COLO668 (cell line): ENCODE data around the gene TFPT.
A peak's percentile ranks its signal among the peaks of the same experiment; 100 is the strongest.

ENCODE experiments used
- DNase-seq: peaks from one replicate; lab custom pipeline; 2025; ENCODE audit not compliant: unreplicated experiment; lab: John Stamatoyannopoulos, UW

Gene TFPT, protein sequence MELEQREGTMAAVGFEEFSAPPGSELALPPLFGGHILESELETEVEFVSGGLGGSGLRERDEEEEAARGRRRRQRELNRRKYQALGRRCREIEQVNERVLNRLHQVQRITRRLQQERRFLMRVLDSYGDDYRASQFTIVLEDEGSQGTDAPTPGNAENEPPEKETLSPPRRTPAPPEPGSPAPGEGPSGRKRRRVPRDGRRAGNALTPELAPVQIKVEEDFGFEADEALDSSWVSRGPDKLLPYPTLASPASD

DNA sequence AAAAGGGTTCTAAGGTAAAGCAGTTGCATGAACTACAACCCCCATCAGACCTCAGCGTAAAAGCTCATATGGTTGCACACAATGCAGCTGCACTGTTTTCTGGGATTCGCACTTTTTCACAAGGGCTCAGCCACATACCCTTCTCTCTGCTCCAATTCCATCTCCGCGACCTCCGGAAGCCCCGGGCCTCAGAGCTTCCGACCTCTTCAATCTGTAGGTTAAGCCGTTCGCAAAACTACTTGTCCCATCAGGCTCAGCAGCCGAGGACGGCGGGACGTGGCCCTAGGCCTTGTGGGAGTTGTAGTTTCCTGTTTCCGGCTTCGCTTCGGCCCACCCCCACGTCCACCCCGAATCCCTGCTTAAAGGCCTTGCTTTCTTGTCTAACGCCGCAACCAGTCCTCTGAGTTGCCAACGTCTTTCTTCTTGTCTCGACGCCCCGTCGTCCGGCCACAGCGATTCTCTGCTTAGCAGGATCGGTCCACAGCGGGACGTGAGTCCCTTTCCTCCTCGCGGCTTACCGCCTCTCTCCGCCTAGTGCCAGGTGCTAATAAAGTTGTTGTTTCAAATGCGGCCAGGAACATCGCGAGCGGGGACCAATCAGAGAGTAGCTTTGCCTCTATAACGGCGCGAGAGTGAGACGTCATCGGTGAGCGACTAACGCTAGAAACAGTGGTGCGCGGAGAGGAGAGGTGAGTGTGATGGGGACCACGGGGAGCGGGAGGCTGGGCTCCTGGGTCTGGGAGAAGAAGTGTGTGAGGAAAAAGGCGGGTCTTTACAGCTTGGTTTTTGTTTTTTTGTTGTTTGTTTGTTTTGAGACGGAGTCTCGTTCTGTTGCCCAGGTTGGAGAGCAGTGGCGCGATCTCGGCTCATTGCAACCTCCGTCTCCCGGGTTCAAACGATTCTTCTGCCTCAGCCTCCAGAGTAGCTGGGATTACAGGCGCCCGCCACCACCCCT is at the start of gene TFPT, which contains the start of gene PRPF31:
Gene TFPT, minus strand, starts transcription at position 549 of the 955 bp plus-strand sequence. Its CDS starts 388 bp downstream, at position 161.
Gene PRPF31, plus strand, starts transcription at position 646 of the 955 bp plus-strand sequence. CDS start 2,525 bp downstream, outside the sequence.
- peak; percentile 97 for DNase-seq

DNA sequence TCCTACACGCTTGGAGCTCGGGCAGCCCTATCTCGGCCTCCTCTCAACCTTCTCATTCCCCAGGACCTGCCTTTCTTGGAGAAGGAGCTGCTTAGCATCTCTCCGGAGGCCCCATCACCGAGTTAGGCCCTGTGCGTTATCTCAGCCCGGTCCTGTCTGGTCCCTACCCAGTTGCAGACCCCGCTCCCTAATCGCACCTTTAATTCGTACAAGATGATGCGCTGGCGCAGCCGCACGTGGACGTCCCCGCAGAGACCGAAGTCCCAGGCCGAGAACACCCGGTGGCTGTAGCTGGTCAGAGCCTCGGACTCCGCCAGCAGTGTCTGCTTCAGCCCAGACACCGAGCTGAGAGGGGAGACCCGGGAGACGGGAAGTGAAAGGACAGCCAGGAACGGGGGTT is 49.8 kb upstream of the TFPT start:
- DNase-seq: no peak

DNA sequence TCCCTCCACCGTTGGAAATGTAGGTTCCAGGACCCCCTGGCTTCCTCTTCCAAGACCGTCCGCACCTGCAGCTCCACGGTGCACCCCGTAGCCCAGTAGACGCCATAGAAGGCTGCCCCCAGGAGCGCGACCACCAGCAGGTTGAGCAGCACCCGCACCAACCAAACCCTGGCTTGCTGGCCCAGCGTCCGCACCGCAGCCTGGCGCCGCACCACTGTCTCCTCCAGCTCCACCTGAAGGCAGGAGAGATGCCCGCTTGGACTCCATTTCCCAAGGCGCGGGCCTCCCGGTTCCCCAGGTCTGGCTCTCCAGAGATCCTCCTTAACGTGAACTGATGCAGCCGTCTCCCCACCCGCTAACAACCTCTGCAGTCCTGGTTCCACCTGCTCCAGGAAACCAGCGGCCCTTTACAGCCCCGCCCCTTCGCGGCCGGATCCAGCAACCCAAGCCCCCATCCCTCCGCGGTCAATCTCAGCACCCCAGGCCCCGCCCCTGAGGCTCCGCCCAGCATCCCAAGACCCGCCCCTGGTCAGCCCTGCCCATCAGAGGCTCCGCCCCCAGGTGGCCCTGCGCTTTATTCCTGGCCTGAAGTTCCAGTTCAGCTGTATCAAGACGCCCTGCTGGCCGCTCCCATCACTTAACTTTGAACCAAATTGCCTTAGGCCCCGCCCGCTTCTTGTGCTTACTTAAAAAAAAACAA is 49.1 kb upstream of the TFPT start:
- peak; percentile 45 for DNase-seq

DNA sequence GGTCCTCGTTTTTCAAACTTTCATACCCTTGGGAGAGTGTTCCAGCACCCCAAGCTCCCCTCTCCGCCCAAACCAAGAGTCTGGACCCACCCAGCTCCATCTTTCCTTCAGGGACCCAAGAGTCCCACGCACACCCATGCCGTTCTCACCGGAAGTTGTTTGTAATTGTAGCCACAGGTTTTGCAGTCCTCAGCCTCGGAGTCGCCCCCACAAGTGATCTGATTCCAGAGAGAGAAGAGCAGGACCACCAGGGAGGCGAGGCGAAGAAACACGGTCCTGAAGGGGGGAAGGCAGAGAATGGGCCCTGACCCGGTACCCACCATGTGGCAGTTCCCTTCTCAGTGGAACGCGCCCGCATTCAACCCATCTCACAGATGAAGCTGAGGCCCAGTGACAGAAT is 47.4 kb upstream of the TFPT start:
- no peak for DNase-seq

DNA sequence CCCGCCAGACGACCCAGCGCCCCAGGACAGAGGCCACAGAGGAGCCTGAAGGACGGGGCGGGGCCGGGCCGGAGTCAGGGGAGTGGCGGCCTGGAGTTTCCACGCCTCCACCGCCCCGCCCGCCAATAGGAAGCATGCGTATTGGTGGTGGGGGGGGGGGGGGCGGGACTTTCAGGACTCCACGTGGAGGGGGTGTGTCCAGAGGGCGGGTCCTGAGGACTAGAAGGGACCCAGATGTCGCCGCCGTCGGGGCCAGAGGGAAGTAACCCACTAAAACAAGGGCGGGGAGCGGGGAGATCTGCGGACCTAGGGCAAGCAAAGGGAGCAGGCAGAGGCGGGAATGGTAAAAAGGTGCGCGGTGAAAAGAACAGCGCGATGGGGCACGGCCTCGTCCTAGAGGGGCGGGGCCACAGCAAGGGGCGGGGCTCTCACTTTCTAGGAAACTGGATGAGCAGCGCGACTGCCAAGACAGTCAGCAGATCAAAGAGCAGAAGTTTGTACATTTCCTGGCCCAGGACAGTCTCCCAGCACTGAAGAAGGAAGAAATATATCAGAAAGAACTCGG is 46.9 kb upstream of the TFPT start:
- DNase-seq: peak; percentile 82

DNA sequence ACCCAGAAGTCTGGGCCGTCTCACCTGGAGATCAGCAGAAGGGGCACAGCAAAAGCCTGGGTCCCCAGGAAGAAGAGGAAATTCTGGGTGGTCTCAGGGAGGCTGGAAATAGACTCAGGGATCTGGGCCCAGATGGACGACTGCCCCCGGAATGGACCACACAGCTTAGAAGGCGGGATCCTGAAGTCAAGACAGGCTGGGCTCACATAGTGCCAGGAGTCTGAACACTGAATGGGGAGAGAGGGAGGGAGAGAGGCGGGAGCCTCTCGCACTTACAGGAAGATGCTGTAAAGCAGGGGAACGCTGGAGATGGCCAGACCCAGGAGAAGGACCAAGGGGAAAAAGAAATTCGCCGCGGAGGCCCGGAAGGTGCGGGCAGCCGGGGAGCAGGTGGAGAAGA is 45.4 kb upstream of the TFPT start:
- DNase-seq: peak; percentile 20

DNA sequence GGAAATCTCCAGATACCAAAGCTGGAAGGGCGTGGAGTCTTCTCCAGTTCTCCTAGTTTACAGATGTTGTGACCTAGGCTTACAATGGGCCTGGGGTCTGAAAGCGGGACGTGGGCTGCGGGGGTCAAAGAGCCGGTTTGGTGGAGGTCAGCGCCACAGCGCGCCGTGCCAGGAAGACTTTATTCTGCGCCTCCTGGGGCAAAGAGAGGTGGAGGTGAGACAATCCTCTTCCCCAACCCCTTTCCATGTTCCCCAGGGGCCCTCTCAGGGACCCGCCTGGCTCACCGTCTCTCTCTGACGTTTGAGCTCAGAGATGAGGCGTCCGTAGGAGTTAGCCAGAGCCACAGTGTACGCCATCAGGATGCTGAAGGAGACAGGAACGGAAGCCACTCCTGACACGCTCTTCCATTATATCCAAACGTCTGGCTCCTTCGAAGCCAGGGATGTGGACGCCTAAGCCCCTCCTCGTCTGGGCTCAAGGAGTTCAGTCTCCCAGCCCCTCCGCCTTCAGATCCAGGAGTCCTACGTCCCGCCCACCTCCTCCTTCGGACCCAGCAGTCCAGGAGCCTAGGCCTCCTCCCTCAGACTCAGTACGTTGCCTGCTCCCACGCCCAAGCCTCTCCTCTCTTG is 44.8 kb upstream of the TFPT start:
- DNase-seq: peak; percentile 27

DNA sequence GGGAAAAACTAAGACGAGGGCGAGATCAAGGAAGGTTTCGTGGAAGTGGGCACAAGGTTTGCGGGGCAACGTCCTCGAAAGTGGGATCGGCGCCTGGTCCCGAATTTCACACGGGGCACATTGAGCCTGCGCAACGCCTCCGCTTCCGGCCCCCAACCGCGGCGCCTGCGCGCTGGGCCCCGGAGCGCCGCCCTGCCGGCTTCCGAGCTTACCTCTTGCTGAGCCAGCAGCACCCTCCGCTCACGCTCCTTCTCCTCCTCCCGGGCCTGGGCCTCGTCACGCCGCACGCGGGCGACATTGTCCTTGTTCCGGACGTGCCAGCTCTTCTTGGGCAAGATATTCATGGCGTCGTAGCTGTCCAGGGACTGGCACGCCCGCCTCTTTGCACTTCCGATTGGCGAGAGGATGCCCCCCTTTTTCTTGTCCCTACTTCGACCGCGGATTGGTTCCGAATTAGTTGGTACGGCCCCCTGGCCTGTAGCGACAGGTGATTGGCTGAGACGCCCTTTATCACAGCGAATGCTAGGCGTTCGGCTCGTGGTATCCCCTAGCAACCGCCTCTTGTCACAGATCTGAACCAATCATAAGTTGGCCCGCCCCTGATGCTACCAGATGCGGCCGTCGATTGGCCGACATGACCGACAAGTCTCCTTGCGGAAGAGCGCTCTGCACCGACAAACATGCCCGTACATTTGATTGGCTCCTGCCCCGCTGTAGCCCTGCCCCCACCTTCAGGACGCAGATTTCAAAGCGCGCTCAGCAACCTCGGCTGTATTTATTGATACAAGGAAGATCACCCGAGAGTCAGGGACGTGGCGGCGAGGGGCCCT is 44.1 kb upstream of the TFPT start, which contains the start of gene LENG1:
Gene LENG1, minus strand, starts transcription at position 370 of the 830 bp plus-strand sequence. Its CDS starts 26 bp downstream, at position 344.
- DNase-seq: peak; percentile 99

DNA sequence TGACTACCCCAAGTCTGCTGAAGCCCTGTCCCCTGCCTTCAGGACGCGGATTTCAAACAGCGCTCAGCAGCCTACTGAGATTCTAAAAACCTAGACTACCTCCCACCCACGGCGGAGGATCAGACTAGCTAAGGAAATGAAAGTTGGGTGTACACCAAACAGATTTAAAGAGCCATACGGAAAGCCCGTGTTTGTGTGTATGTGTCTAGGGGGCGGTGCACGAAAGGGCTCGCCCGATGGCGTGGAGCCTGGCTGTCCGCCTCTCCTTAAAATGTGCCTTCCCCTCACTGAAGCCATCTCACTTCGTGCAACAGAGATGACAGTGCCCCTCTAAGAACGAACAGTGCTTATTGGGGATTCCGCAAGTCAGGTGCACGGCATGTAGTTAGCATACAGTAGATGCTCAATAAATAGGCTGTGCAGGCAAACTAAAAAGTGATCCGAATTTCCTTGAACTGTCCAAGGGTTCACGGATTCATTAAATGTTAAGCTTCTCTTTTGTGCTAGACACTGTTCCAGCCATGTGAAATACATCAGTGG is 43.4 kb upstream of the TFPT start:
- DNase-seq: peak; percentile 19

DNA sequence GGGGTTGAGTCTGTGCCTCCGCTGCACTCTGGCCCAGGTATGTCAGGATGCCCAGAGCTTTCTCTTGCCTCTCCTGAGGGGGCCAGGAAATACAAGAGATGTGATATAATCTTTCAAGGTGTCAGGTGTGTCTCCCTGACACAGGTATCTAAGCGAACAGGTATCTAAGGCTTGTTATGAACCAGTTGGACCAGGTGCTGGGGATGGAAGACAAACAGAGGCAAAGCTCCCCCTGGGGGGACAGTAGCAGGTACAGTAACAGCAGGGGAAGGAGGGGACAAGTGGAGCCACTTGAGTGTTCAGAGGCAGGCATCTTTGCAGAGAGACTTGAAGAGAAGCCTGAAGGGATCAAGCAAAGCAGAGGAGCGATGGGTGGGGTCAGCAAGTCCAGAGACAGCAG is 41.5 kb upstream of the TFPT start:
- DNase-seq: no peak

DNA sequence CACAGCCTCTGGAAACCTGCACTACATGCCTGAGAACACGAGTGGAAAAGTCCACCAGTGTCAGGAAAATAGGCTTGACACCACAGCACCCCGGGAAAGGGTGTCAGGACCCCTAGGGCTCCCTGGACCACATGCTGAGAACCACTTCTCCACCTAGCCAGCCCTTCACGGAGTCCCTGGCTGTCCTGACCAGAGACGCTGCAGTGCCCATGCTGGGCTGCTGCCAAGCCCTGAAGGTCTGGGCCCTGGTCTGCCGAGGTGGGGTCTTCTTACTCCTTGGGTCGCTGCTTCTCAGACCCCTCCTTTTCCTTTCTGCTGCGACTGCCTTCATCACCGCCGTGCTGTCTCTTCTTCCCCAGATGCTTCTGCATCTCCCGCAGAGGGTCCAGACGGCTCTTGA is 41.0 kb upstream of the TFPT start:
- DNase-seq: no peak

DNA sequence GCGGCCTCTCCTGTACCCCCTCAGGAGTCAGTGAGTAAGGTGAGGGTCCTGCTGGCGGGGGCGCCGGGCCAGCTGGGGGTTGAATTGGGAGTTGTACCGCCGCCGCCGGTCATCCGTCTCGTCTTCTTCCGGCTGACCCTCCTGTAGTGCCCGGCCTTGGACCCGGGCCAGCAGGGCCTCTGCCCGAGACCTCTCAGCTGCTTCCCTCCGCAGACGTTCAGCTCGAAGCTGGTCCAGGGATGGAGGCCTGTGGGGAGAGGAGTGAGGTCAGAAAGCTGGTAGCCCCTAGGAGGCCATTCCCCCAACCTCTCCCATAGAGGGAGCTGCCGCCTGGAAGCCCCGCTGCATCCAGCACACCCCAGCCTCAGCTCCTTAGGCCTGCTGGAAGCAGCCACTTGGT is 40.2 kb upstream of the TFPT start:
- no peak for DNase-seq

DNA sequence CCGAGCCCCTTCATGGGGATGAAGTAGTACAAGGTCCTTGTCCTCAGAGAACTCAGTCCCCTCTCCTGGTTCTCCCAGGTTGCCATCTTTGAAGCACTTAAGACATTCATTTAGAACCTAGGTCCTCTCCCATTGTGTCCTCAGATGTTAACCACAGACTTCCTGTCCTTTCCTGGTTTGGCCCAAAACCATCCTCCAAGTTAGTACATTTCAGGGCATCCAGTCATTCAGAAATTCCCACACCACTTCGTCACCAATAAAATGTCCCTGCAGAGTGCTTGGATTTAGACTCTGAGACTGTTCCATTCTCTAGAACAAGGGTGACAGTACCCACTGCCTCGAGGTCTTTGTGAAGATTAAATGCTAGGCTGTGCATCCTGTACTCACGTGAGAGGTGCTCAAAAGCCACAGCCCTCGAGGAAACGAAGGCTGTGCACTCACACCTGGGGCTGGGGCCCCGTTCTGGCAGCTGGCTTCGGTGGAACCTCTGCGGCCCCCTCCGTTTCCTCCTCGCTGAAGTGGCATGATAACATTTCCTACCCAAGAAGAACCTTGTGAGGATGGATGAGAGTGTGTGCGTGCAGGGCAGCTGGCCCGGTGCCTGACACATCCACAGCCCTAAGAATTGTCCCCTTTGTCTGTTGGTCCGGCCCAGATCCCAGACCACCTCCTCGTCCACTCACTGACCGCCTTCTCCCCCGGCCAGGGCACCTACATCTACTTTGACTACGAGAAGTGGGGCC is 39.3 kb upstream of the TFPT start:
- no peak for DNase-seq

DNA sequence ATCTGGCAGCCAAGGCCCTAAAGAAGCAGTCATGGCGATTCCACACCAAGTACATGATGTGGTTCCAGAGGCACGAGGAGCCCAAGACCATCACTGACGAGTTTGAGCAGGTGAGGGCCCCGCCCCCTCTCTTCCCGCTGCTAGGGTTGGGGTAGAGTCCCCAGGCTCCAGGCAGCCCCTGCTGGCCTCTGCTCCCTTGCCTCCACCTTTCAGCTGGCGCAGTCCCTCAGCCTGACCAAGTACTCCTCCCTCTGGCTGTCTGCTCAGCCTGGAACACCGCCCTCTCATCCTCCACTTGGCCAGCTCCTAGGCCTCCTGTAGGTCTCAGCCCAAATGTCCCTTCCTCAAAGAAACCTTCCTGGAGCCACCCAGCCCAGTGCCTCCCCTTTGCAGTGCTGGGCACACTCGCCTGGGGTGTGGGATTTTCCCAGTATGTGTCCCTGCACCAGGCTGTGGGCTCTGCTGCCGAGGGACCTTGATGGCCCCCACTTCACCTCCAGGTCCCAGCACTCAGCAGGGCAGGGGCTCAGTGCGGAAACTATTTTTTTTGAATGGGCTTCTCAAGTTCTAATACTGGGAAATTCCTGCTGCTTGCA is 38.4 kb upstream of the TFPT start:
- no peak for DNase-seq

DNA sequence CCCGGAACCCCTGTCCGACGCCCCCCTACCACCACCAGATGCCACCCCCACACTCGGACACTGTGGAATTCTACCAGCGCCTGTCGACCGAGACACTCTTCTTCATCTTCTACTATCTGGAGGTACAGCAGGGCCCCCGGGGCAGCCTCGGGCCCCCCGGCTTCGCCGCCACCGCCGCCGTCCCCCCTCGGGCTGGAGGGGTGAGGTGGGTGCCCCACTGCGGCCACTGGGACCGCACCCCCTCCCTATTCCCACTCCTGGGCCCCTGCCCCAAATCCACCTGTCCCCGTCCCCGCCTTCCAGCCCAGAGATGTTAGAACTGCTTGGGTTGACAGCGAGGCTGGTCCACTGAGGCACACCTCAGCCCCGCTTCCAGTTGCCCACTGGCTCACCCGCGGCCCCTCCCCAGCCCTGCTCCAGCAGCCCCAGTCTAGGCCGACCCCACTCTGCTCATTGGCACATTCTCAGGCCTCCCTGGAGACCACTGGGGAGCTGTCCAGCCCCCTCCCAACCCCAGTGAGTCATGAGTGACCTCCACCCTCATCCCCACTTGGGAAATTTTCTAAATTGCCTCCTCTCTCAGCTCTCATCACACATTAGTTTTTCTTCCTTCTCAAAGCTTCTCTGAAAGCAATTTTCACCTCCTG is 37.5 kb upstream of the TFPT start:
- DNase-seq: no peak

DNA sequence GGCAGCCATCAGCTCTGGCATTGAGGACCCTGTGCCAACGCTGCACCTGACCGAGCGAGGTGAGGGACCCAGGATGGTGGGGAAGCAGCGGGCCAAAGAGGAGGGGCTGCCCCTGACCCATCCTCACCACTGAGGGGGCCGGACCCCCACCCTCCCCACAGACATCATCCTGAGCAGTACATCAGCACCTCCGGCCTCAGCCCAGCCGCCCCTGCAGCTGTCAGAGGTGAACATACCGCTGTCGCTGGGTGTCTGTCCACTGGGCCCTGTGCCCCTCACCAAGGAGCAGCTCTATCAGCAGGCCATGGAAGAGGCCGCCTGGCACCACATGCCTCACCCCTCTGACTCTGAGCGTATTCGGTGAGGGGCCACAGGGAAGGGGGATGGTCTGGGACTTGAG is 36.8 kb upstream of the TFPT start:
- DNase-seq: no peak

DNA sequence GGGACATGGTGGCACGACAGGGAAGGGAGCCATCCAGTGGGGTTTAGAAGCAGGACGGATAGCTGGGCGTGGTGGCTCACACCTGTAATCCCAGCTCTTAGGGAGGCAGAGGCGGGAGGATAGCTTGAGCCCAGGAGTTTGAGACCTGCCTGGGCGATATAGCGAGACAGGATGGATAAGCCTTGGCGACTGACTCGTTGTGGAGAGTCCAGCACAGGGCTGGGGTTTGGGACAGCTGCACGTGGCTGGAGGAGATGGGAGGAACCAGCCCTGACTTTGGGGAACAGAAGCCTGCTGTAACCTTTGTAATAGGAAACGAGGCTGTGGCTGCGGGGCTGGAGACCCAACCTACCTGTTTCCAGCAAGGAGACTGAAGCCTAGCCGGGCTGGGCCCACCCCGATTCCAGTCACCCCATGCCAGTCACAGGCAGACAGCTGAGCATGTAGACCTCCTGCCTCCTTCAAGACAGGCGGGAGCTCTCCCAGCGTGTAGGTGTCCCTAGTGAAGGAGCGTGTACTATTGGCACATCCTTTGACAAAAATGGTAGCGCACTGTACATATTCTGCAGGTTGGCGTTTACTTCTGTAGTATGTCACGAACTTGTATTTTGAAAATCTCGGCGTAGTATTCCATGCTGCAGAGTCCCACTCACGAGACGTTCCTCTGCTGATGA is 36.0 kb upstream of the TFPT start:
- DNase-seq: no peak
